22Rv1 (cell line): ENCODE results near the gene MRPL11.
"Not testable (repeated sequence)": the region's sequence is repeated elsewhere in the genome, so short reads cannot be mapped to it uniquely, and the experiment has no call there.

Experiments
- H3K27ac ChIP-seq: fragments of 450-650 bp; 2 replicates; pipeline ENCODE4 v1.5.1; 2017
- ZFX ChIP-seq: fragments of 450-650 bp; IDR thresholded peaks from 2 replicates; pipeline ENCODE4 v1.6.1; 2017; ENCODE audit warnings: antibody characterized with exemption, borderline replicate concordance
- TF ChIP-seq, protein P1 (sequence below): fragments of 450-650 bp; IDR thresholded peaks from 2 replicates; pipeline ENCODE4 v1.5.1; 2017; ENCODE audit warnings: mild to moderate bottlenecking

The MRPL11 gene

DNA sequence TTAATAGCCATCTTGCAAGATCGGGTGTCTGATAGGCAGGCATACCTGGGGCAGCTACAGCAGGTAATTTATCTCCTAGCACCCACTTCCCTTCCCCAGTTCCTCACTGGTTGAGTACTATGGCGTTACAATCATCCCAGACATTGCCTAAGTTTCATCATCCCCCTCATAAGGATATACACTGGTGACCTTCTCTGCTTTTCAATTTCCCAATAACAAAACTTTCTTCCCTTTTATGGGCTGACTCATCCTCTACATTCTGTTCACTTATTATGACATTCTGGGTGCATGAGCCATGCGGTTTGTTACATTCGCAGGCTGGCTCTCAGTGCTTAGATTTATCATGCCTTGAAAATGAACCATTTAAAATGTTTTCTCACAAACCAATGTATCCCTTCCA, 5.0 kb upstream of the MRPL11 start:
- no peak overlapping the region for H3K27ac ChIP-seq
- TF ChIP-seq ZFX: no peak
- TF ChIP-seq, protein P1, sequence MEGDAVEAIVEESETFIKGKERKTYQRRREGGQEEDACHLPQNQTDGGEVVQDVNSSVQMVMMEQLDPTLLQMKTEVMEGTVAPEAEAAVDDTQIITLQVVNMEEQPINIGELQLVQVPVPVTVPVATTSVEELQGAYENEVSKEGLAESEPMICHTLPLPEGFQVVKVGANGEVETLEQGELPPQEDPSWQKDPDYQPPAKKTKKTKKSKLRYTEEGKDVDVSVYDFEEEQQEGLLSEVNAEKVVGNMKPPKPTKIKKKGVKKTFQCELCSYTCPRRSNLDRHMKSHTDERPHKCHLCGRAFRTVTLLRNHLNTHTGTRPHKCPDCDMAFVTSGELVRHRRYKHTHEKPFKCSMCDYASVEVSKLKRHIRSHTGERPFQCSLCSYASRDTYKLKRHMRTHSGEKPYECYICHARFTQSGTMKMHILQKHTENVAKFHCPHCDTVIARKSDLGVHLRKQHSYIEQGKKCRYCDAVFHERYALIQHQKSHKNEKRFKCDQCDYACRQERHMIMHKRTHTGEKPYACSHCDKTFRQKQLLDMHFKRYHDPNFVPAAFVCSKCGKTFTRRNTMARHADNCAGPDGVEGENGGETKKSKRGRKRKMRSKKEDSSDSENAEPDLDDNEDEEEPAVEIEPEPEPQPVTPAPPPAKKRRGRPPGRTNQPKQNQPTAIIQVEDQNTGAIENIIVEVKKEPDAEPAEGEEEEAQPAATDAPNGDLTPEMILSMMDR: no peak

DNA sequence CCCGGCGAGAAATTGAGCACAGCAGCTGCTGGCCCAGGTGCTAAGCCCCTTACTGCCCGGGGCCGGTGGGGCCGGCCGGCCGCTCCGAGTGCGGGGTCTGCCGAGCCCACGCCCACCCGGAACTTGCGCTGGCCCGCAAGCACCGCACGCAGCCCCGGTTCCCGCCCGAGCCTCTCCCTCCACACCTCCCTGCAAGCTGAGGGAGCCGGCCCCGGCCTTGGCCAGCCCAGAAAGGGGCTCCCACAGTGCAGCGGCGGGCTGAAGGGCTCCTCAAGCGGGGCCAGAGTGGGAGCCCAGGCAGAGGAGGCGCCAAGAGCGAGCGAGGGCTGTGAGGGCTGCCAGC, 2.3 kb upstream of the MRPL11 start:
- H3K27ac ChIP-seq: not testable (repeated sequence)

DNA sequence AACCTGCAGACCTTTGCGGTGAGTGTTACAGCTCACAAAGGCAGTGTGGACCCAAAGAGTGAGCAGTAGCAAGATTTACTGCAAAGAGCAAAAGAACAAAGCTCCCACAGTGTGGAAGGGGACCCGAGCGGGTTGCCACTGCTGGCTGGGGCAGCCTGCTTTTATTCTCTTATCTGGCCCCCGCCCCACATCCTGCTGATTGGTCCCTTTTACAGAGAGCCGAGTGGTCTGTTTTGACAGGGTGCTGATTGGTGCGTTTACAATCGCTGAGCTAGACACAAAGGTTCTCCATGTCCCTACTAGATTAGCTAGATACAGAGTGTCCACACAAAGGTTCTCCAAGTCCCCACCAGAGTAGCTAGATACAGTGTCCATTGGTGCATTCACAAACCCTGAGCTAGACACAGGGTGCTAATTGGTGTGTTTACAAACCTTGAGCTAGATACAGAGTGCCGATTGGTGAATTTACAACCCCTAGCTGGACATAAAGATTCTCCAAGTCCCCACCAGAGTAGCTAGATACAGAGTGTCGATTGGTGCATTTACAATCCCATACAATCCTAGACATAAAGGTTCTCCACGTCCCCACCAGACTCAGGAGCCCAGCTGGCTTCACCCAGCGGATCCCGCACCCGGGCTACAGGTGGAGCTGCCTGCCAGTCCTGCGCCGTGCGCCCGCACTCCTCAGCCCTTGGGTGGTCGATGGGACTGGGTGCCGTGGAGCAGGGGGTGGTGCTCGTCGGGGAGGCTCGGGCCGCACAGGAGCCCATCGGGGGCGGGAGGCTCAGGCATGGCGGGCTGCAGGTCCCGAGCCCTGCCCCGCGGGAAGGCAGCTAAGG, 1.7 kb upstream of the MRPL11 start:
- H3K27ac ChIP-seq: not testable (repeated sequence)

DNA sequence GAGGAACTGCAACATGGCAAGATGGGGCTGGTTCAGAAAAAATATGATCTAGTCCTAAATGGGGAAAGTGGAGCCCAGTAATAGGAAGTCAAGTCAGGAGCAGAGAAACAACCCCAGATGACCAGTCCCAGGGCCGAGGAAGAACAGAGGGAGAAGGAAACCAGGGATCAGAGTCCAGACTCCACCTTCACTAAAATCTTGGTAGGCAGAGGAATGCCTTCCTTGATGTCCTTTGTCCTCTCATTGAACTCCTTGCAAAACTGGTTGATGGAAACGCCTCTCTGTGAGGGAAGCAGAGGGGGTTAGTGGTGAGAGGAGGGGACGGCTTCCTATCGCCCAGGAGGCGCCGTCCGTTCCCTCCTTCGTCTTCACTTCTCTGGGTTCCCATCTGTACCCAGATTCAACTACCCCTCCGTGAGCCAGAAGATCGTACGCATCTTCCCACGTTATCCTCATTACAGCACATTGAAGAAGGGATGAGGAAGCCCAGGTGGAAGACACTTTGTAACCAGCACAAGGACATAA, 607 bp downstream of the MRPL11 start:
- peak overlapping the region; percentile 79 for H3K27ac ChIP-seq
- TF ChIP-seq, protein P1: no peak
- TF ChIP-seq ZFX: no peak

DNA sequence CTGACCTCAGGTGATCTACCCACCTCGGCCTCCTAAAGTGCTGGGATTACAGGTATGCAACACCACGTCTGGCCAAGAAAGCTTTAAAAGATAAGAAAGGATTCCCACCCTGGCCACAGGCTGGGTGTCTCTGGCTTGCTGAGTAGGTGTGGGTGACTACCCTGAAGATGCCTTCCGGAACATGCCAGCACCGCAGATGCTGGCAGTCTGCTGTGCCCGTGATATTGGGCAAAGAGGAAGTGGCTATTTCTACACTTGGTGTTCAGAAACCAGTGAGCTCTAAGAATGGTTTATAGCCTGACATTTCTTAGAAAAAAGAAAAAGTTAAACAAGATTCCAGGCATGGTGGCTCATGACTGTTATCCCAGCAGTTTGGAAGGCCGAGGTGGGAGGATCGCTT, 6.1 kb downstream of the MRPL11 start:
- TF ChIP-seq, protein P1: no peak
- no peak for TF ChIP-seq ZFX
- H3K27ac ChIP-seq: no peak overlapping the region

DNA sequence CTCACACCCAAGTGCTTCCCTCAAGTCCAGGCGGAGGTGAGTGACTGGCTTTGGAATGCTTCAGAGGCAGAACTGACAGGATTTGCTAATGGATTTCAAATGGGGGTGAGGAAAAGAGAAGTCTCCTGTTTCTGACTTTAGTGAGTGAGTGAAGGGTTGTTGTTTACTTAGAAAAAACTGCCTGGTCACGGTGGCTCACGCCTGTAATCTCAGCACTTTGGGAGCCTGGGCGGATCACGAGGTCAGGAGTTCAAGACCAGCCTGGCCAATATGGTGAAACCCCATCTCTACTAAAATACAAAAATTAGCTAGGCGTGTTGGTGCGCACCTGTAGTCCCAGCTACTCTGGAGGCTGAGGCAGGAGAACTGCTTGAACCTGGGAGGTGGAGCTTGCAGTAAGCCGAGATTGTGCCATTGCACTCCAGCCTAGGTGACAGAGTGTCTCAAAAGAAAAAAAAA, 6.7 kb downstream of the MRPL11 start:
- H3K27ac ChIP-seq: not testable (repeated sequence)

DNA sequence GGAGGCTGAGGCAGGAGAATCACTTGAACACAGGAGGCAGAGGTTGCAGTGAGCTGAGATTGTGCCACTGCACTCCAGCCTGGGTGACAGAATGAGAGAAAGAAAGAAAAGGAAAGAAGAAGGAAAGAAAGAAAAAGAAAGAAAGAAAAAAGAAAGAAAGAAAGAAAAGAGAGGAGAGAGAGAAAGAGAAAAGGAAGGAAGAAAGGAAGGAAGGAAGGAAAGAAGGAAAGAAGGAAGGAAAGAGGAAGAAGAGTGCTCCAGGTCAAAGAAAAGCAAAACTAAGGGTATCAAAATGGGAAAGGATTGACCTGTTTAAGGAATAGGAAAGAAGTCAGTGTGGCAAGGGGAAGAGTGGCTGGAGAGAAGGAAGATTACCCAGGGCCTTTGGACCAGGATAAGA, 7.4 kb downstream of the MRPL11 start:
- not testable (repeated sequence) for H3K27ac ChIP-seq

DNA sequence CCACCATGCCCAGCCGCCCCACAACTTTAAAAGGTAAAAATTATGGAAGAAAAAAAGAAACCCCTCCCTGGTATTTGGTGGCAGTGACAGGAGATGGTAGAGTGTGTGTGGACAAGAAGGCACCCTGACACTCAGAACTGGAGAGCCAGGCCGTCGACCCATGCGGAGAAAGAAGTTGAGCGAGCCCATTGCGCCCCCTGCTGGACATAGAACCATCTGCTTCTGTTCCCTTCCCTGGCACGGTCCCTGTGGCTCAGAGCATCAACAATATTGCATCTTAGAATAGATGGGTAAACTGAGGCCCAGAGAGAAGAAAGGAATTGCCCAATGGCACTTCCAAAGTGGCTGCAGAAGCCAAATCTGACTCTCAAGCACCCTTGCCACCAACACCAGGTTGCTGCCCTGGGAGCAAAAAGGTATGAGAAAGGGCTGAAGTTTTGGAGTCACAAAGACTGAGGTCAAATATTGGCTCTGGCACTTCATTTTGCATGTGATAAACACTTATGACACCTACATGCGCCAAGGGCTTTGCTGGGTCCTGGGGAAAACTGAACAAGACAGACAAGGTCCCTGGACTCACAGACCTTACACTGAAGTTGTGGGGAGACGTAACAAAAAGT, 8.6 kb downstream of the MRPL11 start:
- H3K27ac ChIP-seq: no peak overlapping the region
- TF ChIP-seq ZFX: no peak
- TF ChIP-seq, protein P1: peak; percentile 92

DNA sequence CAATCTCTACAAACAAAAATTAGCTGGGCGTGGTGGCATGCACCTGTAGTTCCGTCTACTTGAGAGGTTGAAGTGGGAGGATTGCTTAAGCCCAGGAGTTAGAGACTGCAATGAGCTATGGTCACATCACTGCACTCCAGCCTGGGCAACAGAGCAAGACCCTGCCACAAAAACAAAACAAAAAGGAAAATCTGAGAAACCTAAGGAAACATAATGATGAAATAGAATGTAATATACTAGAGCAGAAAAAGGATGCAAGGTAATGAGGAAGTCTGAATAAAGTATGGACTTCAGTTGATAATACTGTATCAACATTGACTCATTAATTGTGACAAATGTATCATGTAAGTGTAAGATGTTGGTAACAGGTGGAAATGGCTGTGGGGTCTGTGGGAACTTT, 9.7 kb downstream of the MRPL11 start:
- TF ChIP-seq, protein P1: no peak
- no peak for TF ChIP-seq ZFX
- no peak overlapping the region for H3K27ac ChIP-seq
